ENCODE results near the gene NPY5R. TPM values are rescaled to one million over a fixed set of nuclear protein-coding genes. Genes with fewer than 3 reads are reported as not detected.

The NPY5R gene
- total and polyA plus RNA-seq, 2 of the 4 experiments (the other 2 are of a cell fraction) = not detected

DNA sequence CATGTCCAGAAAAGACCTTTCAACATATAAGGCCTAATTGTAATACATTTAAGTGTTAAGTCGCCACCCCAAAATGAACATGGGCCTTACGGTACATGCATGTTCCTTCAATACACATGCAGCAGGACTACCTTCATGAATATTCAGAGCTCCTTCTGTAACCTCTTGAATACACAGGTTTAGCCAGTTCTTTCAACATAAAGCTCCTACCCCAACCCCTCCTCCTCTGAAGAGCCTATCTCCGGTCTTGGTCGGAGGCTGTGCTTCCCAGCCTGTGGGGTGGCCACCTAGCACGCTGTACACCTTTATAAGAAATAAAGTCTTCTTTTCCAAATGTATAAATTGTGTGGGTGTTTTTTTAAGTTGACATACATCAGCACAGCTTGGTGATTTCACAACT lies 28.3 kb downstream of the NPY5R start:
- CTCF ChIA-PET = no interaction called here
- no peak overlapping the region for H3K4me2 ChIP-seq (ENCODE audit: low read depth, low read length)
- H3K23ac ChIP-seq (ENCODE audit: low read depth, low read length) = no peak overlapping the region
- DNase-seq = no peak
- TF ChIP-seq RCOR1 (IDR thresholded peaks at IDR 0.05; ENCODE audit: insufficient replicate concordance, low read length) (no peak), CHD1 (IDR thresholded peaks at IDR 0.05; ENCODE audit: low read depth, low read length) (no peak), BHLHE40 (IDR thresholded peaks at IDR 0.05; ENCODE audit: low read depth, low read length) (no peak), ELK1 (IDR thresholded peaks at IDR 0.05; ENCODE audit: borderline replicate concordance, low read depth, low read length) (no peak), MAZ (IDR thresholded peaks at IDR 0.05; ENCODE audit: borderline replicate concordance, low read depth, low read length) (no peak), MAFK (IDR thresholded peaks at IDR 0.05; ENCODE audit: low read depth, low read length) (no peak), NFE2L2 (IDR thresholded peaks at IDR 0.05; ENCODE audit: low read depth, low read length) (no peak)
- TF ChIP-seq, protein P1, sequence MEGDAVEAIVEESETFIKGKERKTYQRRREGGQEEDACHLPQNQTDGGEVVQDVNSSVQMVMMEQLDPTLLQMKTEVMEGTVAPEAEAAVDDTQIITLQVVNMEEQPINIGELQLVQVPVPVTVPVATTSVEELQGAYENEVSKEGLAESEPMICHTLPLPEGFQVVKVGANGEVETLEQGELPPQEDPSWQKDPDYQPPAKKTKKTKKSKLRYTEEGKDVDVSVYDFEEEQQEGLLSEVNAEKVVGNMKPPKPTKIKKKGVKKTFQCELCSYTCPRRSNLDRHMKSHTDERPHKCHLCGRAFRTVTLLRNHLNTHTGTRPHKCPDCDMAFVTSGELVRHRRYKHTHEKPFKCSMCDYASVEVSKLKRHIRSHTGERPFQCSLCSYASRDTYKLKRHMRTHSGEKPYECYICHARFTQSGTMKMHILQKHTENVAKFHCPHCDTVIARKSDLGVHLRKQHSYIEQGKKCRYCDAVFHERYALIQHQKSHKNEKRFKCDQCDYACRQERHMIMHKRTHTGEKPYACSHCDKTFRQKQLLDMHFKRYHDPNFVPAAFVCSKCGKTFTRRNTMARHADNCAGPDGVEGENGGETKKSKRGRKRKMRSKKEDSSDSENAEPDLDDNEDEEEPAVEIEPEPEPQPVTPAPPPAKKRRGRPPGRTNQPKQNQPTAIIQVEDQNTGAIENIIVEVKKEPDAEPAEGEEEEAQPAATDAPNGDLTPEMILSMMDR (conservative IDR thresholded peaks at IDR 0.05; ENCODE audit: low read depth, low read length) = no peak
- H4K20me1 ChIP-seq (ENCODE audit: insufficient read depth, low read length) = no peaks in the 10 kb centered on the region
- no peak overlapping the region for H2AK5ac ChIP-seq (ENCODE audit: low read depth, low read length)
- in situ Hi-C loops (cut with MboI; ENCODE audit: low sequenced_read_pairs) (no loop called here), intact Hi-C loops (cut with micrococcal nuclease) (no loop called here), dilution Hi-C loops (cut with HindIII; ENCODE audit: low sequenced_read_pairs, unreplicated experiment) (no loop called here)
- no peaks in the 10 kb centered on the region for H3K36me3 ChIP-seq (ENCODE audit: control insufficient read depth, insufficient read depth, low read length)
- no peak overlapping the region for H2BK15ac ChIP-seq (ENCODE audit: low read depth, low read length)
- POLR2A ChIA-PET (ENCODE audit: unreplicated experiment) = no interaction called here
- 63% methylated on average over 2 of the region's 5 CpGs; no CpG with 5 or more reads in 1 of the 2 experiments for WGBS, 2 experiments (ENCODE audit: extremely low coverage in 2 of 2, insufficient read length in 1 of 2)
- H2BK20ac ChIP-seq (ENCODE audit: low read depth, low read length) = no peak overlapping the region
- no peaks in the 10 kb centered on the region for H3K27me3 ChIP-seq (ENCODE audit: control insufficient read depth, insufficient read depth, low read length)
- H4K5ac ChIP-seq (ENCODE audit: low read depth, low read length) = no peak overlapping the region
- H2AK9ac ChIP-seq (replicated peaks; ENCODE audit: low read depth, low read length, poor library complexity) = no peak overlapping the region
- BruUV-seq (replicated peaks) = no TSS peak
- no peaks in the 10 kb centered on the region for H3K9me3 ChIP-seq (ENCODE audit: control insufficient read depth, insufficient read depth, low read length)
- H2BK120ac ChIP-seq (ENCODE audit: low read depth, low read length) = no peak overlapping the region
- H3K18ac ChIP-seq (ENCODE audit: low read depth, low read length) = no peak overlapping the region
- H2AFZ ChIP-seq (replicated peaks; ENCODE audit: low read length, poor library complexity) = no peak overlapping the region
- no peak overlapping the region for H3K4me3 ChIP-seq (ENCODE audit: insufficient read depth, low read depth, low read length)
- H3K9ac ChIP-seq (ENCODE audit: low read depth, low read length) = no peak overlapping the region
- H3K56ac ChIP-seq (ENCODE audit: extremely low read depth, insufficient read depth, low read length) = no peak overlapping the region
- no peak overlapping the region for H4K8ac ChIP-seq (ENCODE audit: low read depth in 2 of 2, low read length in 2 of 2)
- no peak overlapping the region for H2BK5ac ChIP-seq (ENCODE audit: low read depth, low read length, poor library complexity, severe bottlenecking)
- H4K91ac ChIP-seq (ENCODE audit: insufficient read depth, low read depth, low read length) = no peak overlapping the region
- H3K4me1 ChIP-seq (ENCODE audit: control insufficient read depth, insufficient read depth, low read length) = no peaks in the 10 kb centered on the region
- no peaks in the 10 kb centered on the region for H3K9me1 ChIP-seq (ENCODE audit: insufficient read depth, low read length)
- H3K4ac ChIP-seq (ENCODE audit: low read depth, low read length) = no peak overlapping the region
- H3K79me1 ChIP-seq (ENCODE audit: low read depth in 1 of 2, low read length in 2 of 2) = no peaks in the 10 kb centered on the region
- H3K27ac ChIP-seq (ENCODE audit: insufficient read depth, low read length) = no peak overlapping the region
- H3K14ac ChIP-seq (replicated peaks; ENCODE audit: low read depth, low read length) = no peak overlapping the region
- no peak for ATAC-seq (ENCODE audit: low read depth)

Measured in IMR-90 (cell line).